Parathyroid adenoma (tissue), 2 donors: ENCODE measurements around the gene EHMT2.
A peak's percentile ranks its signal among the peaks of the same experiment; 100 is the strongest.

Source experiments
- H2AFZ ChIP-seq: fragments of 300-600 bp; sonication (generic); one replicate; pipeline ENCODE4 v1.7.0; 2017; ENCODE audit warnings: antibody characterized with exemption, mild to moderate bottlenecking
- H3K27ac ChIP-seq: fragments of 300-600 bp; sonication (generic); one replicate; pipeline ENCODE4 v1.7.0; 2017
- H3K27me3 ChIP-seq: fragments of 300-600 bp; sonication (generic); one replicate; pipeline ENCODE4 v1.7.0; 2017; ENCODE audit warnings: low read length; ENCODE audit not compliant: control insufficient read depth, insufficient read depth
- H3K36me3 ChIP-seq: fragments of 300-600 bp; sonication (generic); one replicate; pipeline ENCODE4 v1.7.0; 2017; ENCODE audit warnings: low read length; ENCODE audit not compliant: control insufficient read depth, insufficient read depth
- H3K4me1 ChIP-seq: fragments of 300-600 bp; sonication (generic); one replicate; pipeline ENCODE4 v1.7.0; 2017; ENCODE audit warnings: control low read depth
- H3K4me2 ChIP-seq: fragments of 300-600 bp; sonication (generic); one replicate; pipeline ENCODE4 v1.7.0; 2017; ENCODE audit warnings: low read length
- H3K4me3 ChIP-seq: fragments of 300-600 bp; sonication (generic); one replicate; pipeline ENCODE4 v1.7.0; 2017; ENCODE audit warnings: low read depth, low read length
- H3K79me2 ChIP-seq: fragments of 300-600 bp; sonication (generic); one replicate; pipeline ENCODE4 v1.7.0; 2017; ENCODE audit warnings: control low read depth
- H3K9ac ChIP-seq: fragments of 300-600 bp; sonication (generic); one replicate; pipeline ENCODE4 v1.7.0; 2017; ENCODE audit warnings: mild to moderate bottlenecking
- H3K9me3 ChIP-seq: fragments of 300-600 bp; sonication (generic); one replicate; pipeline ENCODE4 v1.7.0; 2017; ENCODE audit warnings: low read length; ENCODE audit not compliant: control insufficient read depth
- TF ChIP-seq, protein P1 (sequence below): fragments of 300-600 bp; sonication (generic); IDR thresholded peaks from one replicate; pipeline ENCODE4 v1.7.0; 2017; ENCODE audit warnings: antibody characterized with exemption, mild to moderate bottlenecking
- donor health status: primary hyperparathyroidism.

EHMT2 gene

DNA sequence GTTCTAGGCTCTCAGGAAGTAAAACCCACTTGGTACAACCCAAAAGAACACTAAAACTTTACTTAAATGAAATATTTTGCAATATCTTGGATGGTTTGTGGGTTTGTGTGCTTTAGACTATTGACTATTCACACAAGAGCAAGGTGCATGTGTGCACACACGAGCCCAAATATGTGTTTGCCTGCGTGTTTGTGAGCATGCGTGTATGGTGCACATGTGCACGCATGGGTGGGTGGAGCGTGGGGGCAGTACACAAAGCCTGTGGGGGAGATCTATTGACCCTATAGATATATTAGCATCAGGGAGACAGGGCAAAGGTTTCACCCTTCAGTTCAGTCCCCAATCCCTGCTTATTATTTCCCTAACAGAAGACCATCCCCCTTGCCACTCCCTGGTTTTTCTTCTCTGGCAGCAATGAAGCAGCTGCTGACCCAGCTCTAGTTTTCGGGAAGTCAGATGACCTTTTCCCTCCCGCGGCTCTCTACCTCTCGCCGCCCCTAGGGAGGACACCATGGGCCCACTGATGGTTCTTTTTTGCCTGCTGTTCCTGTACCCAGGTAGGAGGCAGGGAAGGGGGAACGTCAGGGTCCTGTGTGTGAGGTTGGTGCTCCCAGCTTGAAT, 29.9 kb upstream of the EHMT2 start, which contains the start of gene C2:
C2 (plus strand) TSS at position 476 of the 621 bp plus-strand sequence; CDS start at position 512, 36 bp downstream.
- H3K79me2 ChIP-seq = no peaks in the 10 kb centered on the region
- no peaks in the 10 kb centered on the region for H3K27me3 ChIP-seq
- H3K27ac ChIP-seq = no peak within 1 kb of the TSS
- no peak within 1 kb of the TSS for H3K9ac ChIP-seq
- H3K4me1 ChIP-seq = no peaks in the 10 kb centered on the region
- no peaks in the 10 kb centered on the region for H3K36me3 ChIP-seq
- H2AFZ ChIP-seq = peak within 1 kb of the TSS; percentile 50
- TF ChIP-seq, protein P1, sequence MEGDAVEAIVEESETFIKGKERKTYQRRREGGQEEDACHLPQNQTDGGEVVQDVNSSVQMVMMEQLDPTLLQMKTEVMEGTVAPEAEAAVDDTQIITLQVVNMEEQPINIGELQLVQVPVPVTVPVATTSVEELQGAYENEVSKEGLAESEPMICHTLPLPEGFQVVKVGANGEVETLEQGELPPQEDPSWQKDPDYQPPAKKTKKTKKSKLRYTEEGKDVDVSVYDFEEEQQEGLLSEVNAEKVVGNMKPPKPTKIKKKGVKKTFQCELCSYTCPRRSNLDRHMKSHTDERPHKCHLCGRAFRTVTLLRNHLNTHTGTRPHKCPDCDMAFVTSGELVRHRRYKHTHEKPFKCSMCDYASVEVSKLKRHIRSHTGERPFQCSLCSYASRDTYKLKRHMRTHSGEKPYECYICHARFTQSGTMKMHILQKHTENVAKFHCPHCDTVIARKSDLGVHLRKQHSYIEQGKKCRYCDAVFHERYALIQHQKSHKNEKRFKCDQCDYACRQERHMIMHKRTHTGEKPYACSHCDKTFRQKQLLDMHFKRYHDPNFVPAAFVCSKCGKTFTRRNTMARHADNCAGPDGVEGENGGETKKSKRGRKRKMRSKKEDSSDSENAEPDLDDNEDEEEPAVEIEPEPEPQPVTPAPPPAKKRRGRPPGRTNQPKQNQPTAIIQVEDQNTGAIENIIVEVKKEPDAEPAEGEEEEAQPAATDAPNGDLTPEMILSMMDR = no peak
- no peak within 1 kb of the TSS for H3K4me3 ChIP-seq
- no peaks in the 10 kb centered on the region for H3K9me3 ChIP-seq
- H3K4me2 ChIP-seq = no peak within 1 kb of the TSS

DNA sequence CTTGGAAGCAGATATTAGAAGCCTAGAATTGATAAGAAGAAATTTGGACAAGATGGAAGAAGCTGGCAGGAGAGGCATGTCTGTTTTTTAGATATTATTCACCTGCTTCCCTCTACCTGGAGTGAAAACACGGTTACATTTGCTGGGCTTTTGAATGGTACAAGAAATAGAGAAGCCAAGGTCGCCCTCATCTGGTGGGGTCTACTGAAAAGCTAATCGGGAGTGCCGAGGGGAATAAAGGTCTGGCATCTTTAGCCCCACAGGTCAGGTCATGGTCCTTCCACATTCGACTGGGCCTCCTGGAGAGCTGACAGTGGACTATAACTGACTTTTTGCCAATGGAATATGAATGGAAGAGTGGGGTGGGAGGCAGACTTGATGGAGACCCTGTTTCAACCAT, 25.4 kb upstream of the EHMT2 start:
- H3K27ac ChIP-seq = no peak overlapping the region
- TF ChIP-seq, protein P1 = peak; percentile 19
- H3K9me3 ChIP-seq = no peaks in the 10 kb centered on the region
- H3K79me2 ChIP-seq = no peaks in the 10 kb centered on the region
- no peaks in the 10 kb centered on the region for H3K36me3 ChIP-seq
- peak overlapping the region; percentile 59 for H2AFZ ChIP-seq
- H3K4me2 ChIP-seq = no peak overlapping the region
- no peak overlapping the region for H3K9ac ChIP-seq
- no peaks in the 10 kb centered on the region for H3K27me3 ChIP-seq
- no peaks in the 10 kb centered on the region for H3K4me1 ChIP-seq
- H3K4me3 ChIP-seq = no peak overlapping the region

DNA sequence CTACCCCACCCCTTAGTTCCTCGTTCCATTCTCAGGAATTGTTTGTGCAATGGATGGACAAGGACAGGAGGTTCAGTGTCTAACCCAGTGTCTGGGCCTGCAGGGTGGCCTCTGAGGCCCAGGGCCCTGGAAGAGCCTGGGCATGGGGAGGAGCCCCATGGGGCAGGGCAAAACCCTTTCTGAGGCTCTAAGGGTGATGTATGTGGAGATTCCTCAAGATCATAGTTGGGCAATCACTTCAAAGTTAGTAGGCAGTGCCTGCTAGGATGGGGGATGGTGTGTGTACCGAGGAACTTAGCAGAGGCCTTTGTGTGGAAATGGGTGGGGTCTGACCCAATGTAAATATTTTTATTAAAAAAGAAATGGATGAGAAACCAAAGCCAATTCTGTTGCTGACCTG, 23.3 kb upstream of the EHMT2 start:
- Histone ChIP-seq H3K27me3 (no peaks in the 10 kb centered on the region), H2AFZ (no peak overlapping the region), H3K9ac (no peak overlapping the region), H3K4me3 (no peak overlapping the region), H3K4me2 (no peak overlapping the region), H3K36me3 (no peaks in the 10 kb centered on the region), H3K9me3 (no peaks in the 10 kb centered on the region), H3K27ac (no peak overlapping the region), H3K4me1 (no peaks in the 10 kb centered on the region), H3K79me2 (no peaks in the 10 kb centered on the region)
- TF ChIP-seq, protein P1 = no peak

DNA sequence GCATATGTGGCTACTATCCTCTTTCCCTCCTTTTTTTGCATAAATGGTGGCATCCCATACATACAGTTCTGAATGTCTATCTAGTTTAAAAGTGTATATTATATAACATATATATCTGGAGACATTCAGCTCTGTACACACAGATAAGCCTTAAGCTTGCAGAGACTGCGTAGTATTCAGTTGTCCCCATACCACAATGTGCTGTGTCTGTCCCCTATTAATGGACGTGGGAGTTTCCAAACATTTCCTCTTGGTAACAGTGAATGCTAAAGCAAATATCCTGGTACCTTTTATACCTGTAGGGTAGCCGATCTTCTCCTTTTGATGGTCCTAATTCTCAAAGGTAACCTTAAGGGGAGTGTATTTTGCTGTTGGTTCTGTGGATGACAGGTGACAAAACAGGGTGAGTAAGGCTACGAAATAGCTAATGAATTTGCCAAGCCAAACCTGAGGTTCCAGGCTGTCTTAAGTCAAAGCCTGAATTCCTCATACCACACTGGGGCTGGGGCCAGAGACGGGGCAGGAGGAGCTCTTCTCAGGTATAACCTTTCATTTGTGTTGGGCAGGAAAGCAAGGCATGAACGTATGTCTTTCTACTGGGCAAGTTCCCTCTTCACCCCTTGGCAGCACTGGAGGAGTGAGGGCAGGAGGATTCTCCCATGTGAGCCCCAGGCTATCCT, 22.3 kb upstream of the EHMT2 start:
- H3K27ac ChIP-seq = no peak overlapping the region
- H3K4me3 ChIP-seq = no peak overlapping the region
- H3K4me1 ChIP-seq = no peaks in the 10 kb centered on the region
- H3K79me2 ChIP-seq = no peaks in the 10 kb centered on the region
- H3K27me3 ChIP-seq = no peaks in the 10 kb centered on the region
- no peaks in the 10 kb centered on the region for H3K9me3 ChIP-seq
- TF ChIP-seq, protein P1 = no peak
- H3K36me3 ChIP-seq = no peaks in the 10 kb centered on the region
- no peak overlapping the region for H2AFZ ChIP-seq
- H3K9ac ChIP-seq = no peak overlapping the region
- H3K4me2 ChIP-seq = no peak overlapping the region
